ENCODE measurements around the gene IL13RA1. TPM values are rescaled to one million over a fixed set of nuclear protein-coding genes. Genes with fewer than 3 reads are reported as not detected.

The IL13RA1 gene
- total RNA-seq, 4 donors from 2014 or later: 20.8 to 25.0 (median 22.9) TPM

- TF ChIP-seq CTCF (IDR thresholded peaks at IDR 0.05 in 4 of 5, conservative IDR thresholded peaks at IDR 0.05 in 1 of 5) (no peak), POLR2A (IDR thresholded peaks at IDR 0.05) (no peak)
- no peaks in the 10 kb centered on the region for H3K9me3 ChIP-seq
- no peak overlapping the region for H3K27ac ChIP-seq
- no peaks in the 10 kb centered on the region for H3K4me1 ChIP-seq
- DNase-seq: no peak
- in situ Hi-C loops (cut with MboI; ENCODE audit: low sequenced_read_pairs in 4 of 4) (no loop called here), intact Hi-C loops (cut with DNase I; ENCODE audit: low total_unique reads) (no loop called here)
- no peaks in the 10 kb centered on the region for H3K27me3 ChIP-seq
- H3K4me3 ChIP-seq: no peak overlapping the region
- no peak for ATAC-seq
- no peaks in the 10 kb centered on the region for H3K36me3 ChIP-seq
These were observed 7.2 kb upstream of the IL13RA1 start for GRCh38 chrX:118720058-118720707.

GRCh38 chrX:118723376-118723775 is 4.0 kb upstream of the IL13RA1 start:
- ATAC-seq (no peak), DNase-seq (no peak)
- Histone ChIP-seq H3K27ac (no peak overlapping the region), H3K4me1 (no peaks in the 10 kb centered on the region), H3K27me3 (no peaks in the 10 kb centered on the region), H3K9me3 (no peaks in the 10 kb centered on the region), H3K36me3 (no peaks in the 10 kb centered on the region), H3K4me3 (no peak overlapping the region)
- intact Hi-C loops (cut with DNase I; ENCODE audit: low total_unique reads) (no loop called here), in situ Hi-C loops (cut with MboI; ENCODE audit: low sequenced_read_pairs in 4 of 4) (no loop called here)
- no peak for TF ChIP-seq POLR2A (IDR thresholded peaks at IDR 0.05)
- TF ChIP-seq CTCF (IDR thresholded peaks at IDR 0.05 in 4 of 5, conservative IDR thresholded peaks at IDR 0.05 in 1 of 5): no peak

- Histone ChIP-seq H3K4me3 (no peak overlapping the region), H3K9me3 (no peaks in the 10 kb centered on the region), H3K4me1 (peaks cover 0 to under 1% of the 10 kb centered on the region in 2 donors), H3K27me3 (no peaks in the 10 kb centered on the region), H3K36me3 (no peaks in the 10 kb centered on the region), H3K27ac (no peak overlapping the region)
- in situ Hi-C loops (cut with MboI; ENCODE audit: low sequenced_read_pairs in 4 of 4): no loop called here
- no peak for ATAC-seq
- TF ChIP-seq CTCF (IDR thresholded peaks at IDR 0.05 in 4 of 5, conservative IDR thresholded peaks at IDR 0.05 in 1 of 5): no peak
- no peak for TF ChIP-seq POLR2A (IDR thresholded peaks at IDR 0.05)
- DNase-seq: no peak
- intact Hi-C loops (cut with DNase I; ENCODE audit: low total_unique reads): no loop called here
These were observed 3.0 kb upstream of the IL13RA1 start for GRCh38 chrX:118724365-118724764.

GRCh38 chrX:118724775-118725174 is 2.6 kb upstream of the IL13RA1 start:
- Histone ChIP-seq H3K27me3 (no peaks in the 10 kb centered on the region), H3K4me1 (peaks cover 0 to 4% of the 10 kb centered on the region in 2 donors), H3K4me3 (no peak overlapping the region), H3K27ac (no peak overlapping the region), H3K36me3 (no peaks in the 10 kb centered on the region), H3K9me3 (no peaks in the 10 kb centered on the region)
- TF ChIP-seq POLR2A (IDR thresholded peaks at IDR 0.05) (no peak), CTCF (IDR thresholded peaks at IDR 0.05 in 4 of 5, conservative IDR thresholded peaks at IDR 0.05 in 1 of 5) (no peak)
- no peak for DNase-seq
- in situ Hi-C loops (cut with MboI; ENCODE audit: low sequenced_read_pairs in 4 of 4): no loop called here
- intact Hi-C loops (cut with DNase I; ENCODE audit: low total_unique reads): loop anchor here (5.0 kb wide), 1 partner anchor 253 kb away; no protein-coding TSS in a partner anchor
- no peak for ATAC-seq
